Measurements from ENCODE around the gene SNAPIN. TPM values are rescaled to one million over a fixed set of nuclear protein-coding genes. Genes with fewer than 3 reads are reported as not detected.

SNAPIN gene
- total RNA-seq, 1 experiment from 2014 or later, result 46.8 TPM

DNA sequence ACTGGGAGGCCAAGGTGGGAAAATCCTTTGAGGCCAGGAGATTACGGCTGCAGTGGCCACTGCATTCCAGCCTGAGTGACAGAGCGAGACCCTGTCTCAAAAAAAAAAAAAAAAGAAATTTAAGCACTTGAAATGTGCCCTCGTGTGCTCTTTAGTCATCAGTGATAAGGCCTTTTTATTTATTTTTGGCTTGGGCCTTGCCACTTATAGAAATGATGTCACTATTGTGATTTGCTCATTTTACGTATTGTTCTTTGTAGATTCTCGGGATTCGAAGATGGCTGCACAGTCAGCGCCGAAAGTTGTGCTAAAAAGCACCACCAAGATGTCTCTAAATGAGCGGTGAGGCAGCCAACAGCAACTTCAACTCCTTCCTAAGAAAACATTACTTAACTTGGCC, 22.2 kb upstream of the SNAPIN start:
- in situ Hi-C loops (cut with HindIII; ENCODE audit: low pct_unique_long_range_greater_than_20kb, low sequenced_read_pairs) (no loop called here), intact Hi-C loops (cut with micrococcal nuclease; ENCODE audit: unreplicated experiment) (no loop called here)
- no TSS peak for BruUV-seq (replicated peaks)
- Histone ChIP-seq H3K4me1 (ENCODE audit: control insufficient read depth, insufficient read depth, low read length) (peaks cover 11% of the 10 kb centered on the region), H3K27ac (ENCODE audit: low read length) (no peak overlapping the region), H3K4me3 (ENCODE audit: low read depth in 2 of 2, low read length in 2 of 2) (peak overlapping the region in 1 of 2 experiments; percentile 93; a peak in 2 of 4 replicates), H3K36me3 (ENCODE audit: control insufficient read depth, insufficient read depth, low read length) (peaks cover 34% of the 10 kb centered on the region), H3K27me3 (ENCODE audit: control insufficient read depth, insufficient read depth, low read length) (no peaks in the 10 kb centered on the region), H3K9me3 (ENCODE audit: control insufficient read depth, insufficient read depth, low read depth, low read length) (no peaks in the 10 kb centered on the region)
- TF ChIP-seq POLR2AphosphoS5 (IDR thresholded peaks at IDR 0.05; ENCODE audit: low read depth, low read length) (no peak), REST (IDR thresholded peaks at IDR 0.05; ENCODE audit: insufficient read depth in 1 of 2, low read depth in 2 of 2, low read length in 1 of 2) (no peak), TCF7L2 (IDR thresholded peaks at IDR 0.05; ENCODE audit: low read depth, low read length) (no peak), SIN3A (IDR thresholded peaks at IDR 0.05; ENCODE audit: borderline replicate concordance, insufficient read depth, low read depth, low read length) (no peak)
- TF ChIP-seq, protein P1, sequence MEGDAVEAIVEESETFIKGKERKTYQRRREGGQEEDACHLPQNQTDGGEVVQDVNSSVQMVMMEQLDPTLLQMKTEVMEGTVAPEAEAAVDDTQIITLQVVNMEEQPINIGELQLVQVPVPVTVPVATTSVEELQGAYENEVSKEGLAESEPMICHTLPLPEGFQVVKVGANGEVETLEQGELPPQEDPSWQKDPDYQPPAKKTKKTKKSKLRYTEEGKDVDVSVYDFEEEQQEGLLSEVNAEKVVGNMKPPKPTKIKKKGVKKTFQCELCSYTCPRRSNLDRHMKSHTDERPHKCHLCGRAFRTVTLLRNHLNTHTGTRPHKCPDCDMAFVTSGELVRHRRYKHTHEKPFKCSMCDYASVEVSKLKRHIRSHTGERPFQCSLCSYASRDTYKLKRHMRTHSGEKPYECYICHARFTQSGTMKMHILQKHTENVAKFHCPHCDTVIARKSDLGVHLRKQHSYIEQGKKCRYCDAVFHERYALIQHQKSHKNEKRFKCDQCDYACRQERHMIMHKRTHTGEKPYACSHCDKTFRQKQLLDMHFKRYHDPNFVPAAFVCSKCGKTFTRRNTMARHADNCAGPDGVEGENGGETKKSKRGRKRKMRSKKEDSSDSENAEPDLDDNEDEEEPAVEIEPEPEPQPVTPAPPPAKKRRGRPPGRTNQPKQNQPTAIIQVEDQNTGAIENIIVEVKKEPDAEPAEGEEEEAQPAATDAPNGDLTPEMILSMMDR (IDR thresholded peaks at IDR 0.05), result no peak
- POLR2A ChIA-PET, result no interaction called here
- CTCF ChIA-PET, result no interaction called here
- no peak for DNase-seq (ENCODE audit: low read depth, low spot score)
- no peak for ATAC-seq

GRCh38 chr1:153638261-153638660, 20.2 kb upstream of the SNAPIN start:
- peaks cover 7% of the 10 kb centered on the region; the same call in 1 of the 2 replicates for H3K4me1 ChIP-seq (ENCODE audit: control insufficient read depth, insufficient read depth, low read length)
- no peak overlapping the region for H3K4me3 ChIP-seq (ENCODE audit: low read depth in 2 of 2, low read length in 2 of 2)
- peaks cover 48% of the 10 kb centered on the region for H3K36me3 ChIP-seq (ENCODE audit: control insufficient read depth, insufficient read depth, low read length)
- ATAC-seq (no peak), DNase-seq (ENCODE audit: low read depth, low spot score) (no peak)
- in situ Hi-C loops (cut with HindIII; ENCODE audit: low pct_unique_long_range_greater_than_20kb, low sequenced_read_pairs) (no loop called here), intact Hi-C loops (cut with micrococcal nuclease; ENCODE audit: unreplicated experiment) (no loop called here)
- no peak overlapping the region for H3K27ac ChIP-seq (ENCODE audit: low read length)
- H3K27me3 ChIP-seq (ENCODE audit: control insufficient read depth, insufficient read depth, low read length), result no peaks in the 10 kb centered on the region
- POLR2A ChIA-PET, result interaction anchor here (0.7 kb wide), 2 partner anchors 72 to 159 kb away, joined by 3 read pairs; no protein-coding TSS in a partner anchor
- no peaks in the 10 kb centered on the region for H3K9me3 ChIP-seq (ENCODE audit: control insufficient read depth, insufficient read depth, low read depth, low read length)
- CTCF ChIA-PET, result interaction anchor here (1.0 kb wide), 1 partner anchor 66 kb away, joined by 3 read pairs; no protein-coding TSS in a partner anchor
- BruUV-seq (replicated peaks), result TSS peak; percentile 38
- TF ChIP-seq POLR2AphosphoS5 (IDR thresholded peaks at IDR 0.05; ENCODE audit: low read depth, low read length) (no peak), REST (IDR thresholded peaks at IDR 0.05; ENCODE audit: insufficient read depth in 1 of 2, low read depth in 2 of 2, low read length in 1 of 2) (no peak), SIN3A (IDR thresholded peaks at IDR 0.05; ENCODE audit: borderline replicate concordance, insufficient read depth, low read depth, low read length) (no peak), TCF7L2 (IDR thresholded peaks at IDR 0.05; ENCODE audit: low read depth, low read length) (no peak)
- TF ChIP-seq, protein P1 (IDR thresholded peaks at IDR 0.05), result no peak

Measured in Panc1 (cell line).